A549 treated with CpdA at 1 μM for 4 hours (cell line): ENCODE data around the gene FAM124B. TPM values are rescaled to one million over a fixed set of nuclear protein-coding genes. Genes with fewer than 3 reads are reported as not detected.

Source experiments
- total RNA-seq: library from RNA; stranded (reverse); fragments of 200-300 nt; extraction: Qiagen RNA extraction; gene quantifications from 5 replicates; pipeline ENCODE4 v1.2.3, GENCODE V29; 2022; ENCODE audit warnings: low read depth

Gene FAM124B, protein sequence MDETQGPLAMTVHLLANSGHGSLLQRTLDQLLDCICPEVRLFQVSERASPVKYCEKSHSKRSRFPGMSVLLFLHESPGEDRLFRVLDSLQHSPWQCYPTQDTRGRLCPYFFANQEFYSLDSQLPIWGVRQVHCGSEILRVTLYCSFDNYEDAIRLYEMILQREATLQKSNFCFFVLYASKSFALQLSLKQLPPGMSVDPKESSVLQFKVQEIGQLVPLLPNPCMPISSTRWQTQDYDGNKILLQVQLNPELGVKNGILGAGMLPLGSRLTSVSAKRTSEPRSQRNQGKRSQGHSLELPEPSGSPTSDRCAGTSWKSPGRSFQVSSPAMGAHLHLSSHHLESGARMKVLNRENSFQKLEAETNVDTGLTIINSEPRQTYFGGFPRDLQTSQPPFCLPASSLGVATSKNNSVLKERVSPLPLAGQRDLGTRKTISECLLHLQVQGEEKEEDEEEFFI
- not detected in 5 replicates for total RNA-seq

DNA sequence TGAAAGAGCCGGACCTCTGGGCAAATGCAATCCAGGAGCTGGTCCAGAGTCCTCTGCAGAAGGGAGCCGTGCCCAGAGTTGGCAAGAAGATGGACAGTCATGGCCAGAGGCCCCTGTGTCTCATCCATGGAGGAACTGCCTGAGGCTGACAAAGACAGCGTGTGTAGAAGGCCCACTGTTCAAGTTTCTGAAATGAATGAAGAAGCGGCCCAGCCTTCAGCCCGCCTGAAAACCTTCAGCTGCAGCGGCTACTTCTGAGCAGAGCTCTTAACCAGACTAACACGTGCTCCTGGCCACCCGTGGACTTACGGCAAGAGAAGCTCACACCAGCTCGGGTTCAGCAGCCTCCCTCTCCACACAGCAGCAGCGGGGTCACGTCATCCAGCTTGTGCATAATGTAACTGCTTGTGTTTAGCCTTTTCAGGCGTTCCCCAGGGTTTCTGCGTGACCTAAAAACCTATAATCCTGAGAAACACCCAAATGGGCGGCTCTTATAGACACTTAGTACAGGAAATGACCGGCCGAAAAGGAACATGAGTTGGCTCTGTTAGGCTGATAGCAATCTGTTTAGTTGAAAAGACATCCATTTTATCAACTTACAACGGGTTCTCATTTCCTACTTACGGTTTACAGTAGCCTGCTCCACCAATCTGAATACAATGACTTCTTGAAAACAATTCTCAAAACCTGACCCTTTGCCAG is at the start of gene FAM124B:
Gene FAM124B, minus strand, starts transcription at position 467 of the 702 bp plus-strand sequence. Its CDS starts 339 bp downstream, at position 128.

Other genes with a start within 250 kb of the FAM124B start
- gene CUL3, start 183.3 kb upstream of the FAM124B start, total RNA-seq = 68.1 to 83.8 TPM (median 75.1 TPM) in 5 replicates